Fibroblast of lung (primary cell): ENCODE data around the gene ECHDC3. TPM values are rescaled to one million over a fixed set of nuclear protein-coding genes. Genes with fewer than 3 reads are reported as not detected.

Experiments
- DNase-seq, 2 donors: peaks; one replicate each; pipeline versions ENCODE4 v3.0.0 to v3.0.0-alpha.2; 2010; ENCODE audit warnings: low read depth in 2 of 2
- H2AFZ ChIP-seq: 2 replicates; pipeline ENCODE4 v1.5.1; 2012; ENCODE audit warnings: low read length, control low read depth, inconsistent platforms
- H3K27ac ChIP-seq: 2 replicates; pipeline ENCODE4 v1.5.1; 2011; ENCODE audit warnings: low read length, control low read depth; ENCODE audit not compliant: insufficient read depth
- H3K27me3 ChIP-seq: 2 replicates; pipeline ENCODE4 v1.5.1; 2011; ENCODE audit warnings: mild to moderate bottlenecking, low read length; ENCODE audit not compliant: control insufficient read depth, insufficient read depth
- H3K36me3 ChIP-seq: 2 replicates; pipeline ENCODE4 v1.5.1; 2011; ENCODE audit warnings: low read length; ENCODE audit not compliant: control insufficient read depth, insufficient read depth
- H3K4me1 ChIP-seq: 2 replicates; pipeline ENCODE4 v1.5.1; 2011; ENCODE audit warnings: low read length; ENCODE audit not compliant: control insufficient read depth, insufficient read depth; ENCODE audit errors: extremely low read depth
- H3K4me2 ChIP-seq: 2 replicates; pipeline ENCODE4 v1.5.1; 2011; ENCODE audit warnings: low read length, control low read depth; ENCODE audit not compliant: insufficient read depth; ENCODE audit errors: extremely low read depth
- H3K4me3 ChIP-seq, 4 experiments: fragments of 200-600 bp in 1 of 4; sonication (generic) in 1 of 4; replicated peaks in 1 of 4; 2 replicates each; pipeline ENCODE4 v1.5.1; 2011 to 2016; ENCODE audit warnings: low read length in 4 of 4, low read depth in 3 of 4, mild to moderate bottlenecking in 3 of 4, control low read depth in 2 of 4, inconsistent platforms in 1 of 4, mixed read lengths in 1 of 4; ENCODE audit not compliant: insufficient read depth in 1 of 4; ENCODE audit errors: control extremely low read depth in 1 of 4
- H3K79me2 ChIP-seq: 2 replicates; pipeline ENCODE4 v1.5.1; 2012; ENCODE audit warnings: mild to moderate bottlenecking, low read length, inconsistent platforms; ENCODE audit not compliant: control insufficient read depth, insufficient read depth
- H3K9ac ChIP-seq: 2 replicates; pipeline ENCODE4 v1.5.1; 2011; ENCODE audit warnings: mild to moderate bottlenecking, low read length, control low read depth; ENCODE audit not compliant: insufficient read depth
- H3K9me3 ChIP-seq: 2 replicates; pipeline ENCODE4 v1.5.1; 2012; ENCODE audit warnings: low read depth, low read length; ENCODE audit not compliant: control insufficient read depth, insufficient read depth
- H4K20me1 ChIP-seq: 2 replicates; pipeline ENCODE4 v1.5.1; 2011; ENCODE audit warnings: low read length; ENCODE audit not compliant: control insufficient read depth, insufficient read depth; ENCODE audit errors: extremely low read depth
- CTCF ChIP-seq, 2 donors: IDR thresholded peaks in 1 of 2; conservative IDR thresholded peaks in 1 of 2; 1 replicate in 1 of 2; 2 replicates in 1 of 2; pipeline ENCODE4 v1.5.1; 2011 to 2012; ENCODE audit warnings: low read length in 2 of 2, control low read depth in 1 of 2, inconsistent platforms in 1 of 2, low read depth in 1 of 2, mild to moderate bottlenecking in 1 of 2
- EZH2 ChIP-seq: IDR thresholded peaks from 2 replicates; pipeline ENCODE4 v1.5.1; 2012; ENCODE audit warnings: low read length, control low read depth, mild to moderate bottlenecking; ENCODE audit errors: missing control alignments
- polyA plus RNA-seq, 2 donors: library from polyadenylated mRNA; depleted of rRNA in 1 of 2; stranded (reverse) in 1 of 2; unstranded in 1 of 2; fragments of >200 nt; gene quantifications; 2 replicates each; pipeline ENCODE4 v1.2.1, GENCODE V29; 2011 to 2012; ENCODE audit warnings: missing spikeins in 1 of 2
- total RNA-seq: library from RNA; depleted of rRNA; stranded (reverse); fragments of >200 nt; gene quantifications from 2 replicates; pipeline ENCODE4 v1.2.1, GENCODE V29; 2014

Gene ECHDC3
- total and polyA plus RNA-seq, 2 donors (not counting 1 experiment from before 2014, with no cell fraction given): 6.1 to 17.7 TPM

DNA sequence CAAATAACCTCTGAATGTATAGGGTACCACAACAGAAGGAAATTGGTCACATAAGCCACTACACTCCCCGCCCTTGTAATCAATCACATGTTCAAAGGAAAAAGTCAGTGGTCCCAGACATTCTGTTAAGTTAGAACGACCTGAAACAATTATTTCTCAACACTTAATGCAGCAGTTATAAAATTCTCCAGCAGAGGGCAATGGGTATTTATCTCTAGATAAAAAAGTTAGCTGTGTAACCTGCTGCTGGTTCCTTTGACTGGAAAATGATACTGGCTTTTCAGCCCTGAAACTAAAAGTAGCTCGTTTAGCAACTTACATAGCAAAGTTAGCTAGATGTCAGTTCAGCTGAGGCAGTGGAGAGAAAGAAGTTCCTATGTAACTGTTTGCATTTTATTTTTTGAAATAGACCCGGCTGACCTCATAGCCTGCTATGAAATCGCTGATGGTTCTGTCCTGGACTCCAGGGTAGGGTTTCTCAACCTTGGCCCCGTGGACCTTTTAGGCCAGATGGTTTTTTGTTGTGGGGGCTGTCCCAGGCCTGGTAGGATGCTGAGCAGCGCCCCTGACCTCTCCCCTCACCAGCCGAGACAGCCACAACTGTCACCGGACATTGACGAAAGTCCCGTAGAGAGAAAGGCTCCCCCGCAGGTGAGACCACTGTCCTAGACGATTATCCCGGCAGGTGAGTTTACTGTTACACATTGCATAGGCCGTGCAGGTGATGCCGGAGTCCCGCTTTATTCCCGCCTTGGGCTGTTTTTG lies 40.8 kb downstream of the ECHDC3 start:
- Histone ChIP-seq H3K4me2 (no peak overlapping the region), H2AFZ (no peak overlapping the region), H3K27ac (no peak overlapping the region), H3K79me2 (no peaks in the 10 kb centered on the region), H4K20me1 (no peaks in the 10 kb centered on the region), H3K4me1 (no peaks in the 10 kb centered on the region), H3K27me3 (no peaks in the 10 kb centered on the region), H3K9me3 (no peaks in the 10 kb centered on the region), H3K9ac (no peak overlapping the region), H3K36me3 (no peaks in the 10 kb centered on the region), H3K4me3 (no peak overlapping the region)
- TF ChIP-seq CTCF (conservative IDR thresholded peaks at IDR 0.05 in 1 of 2, IDR thresholded peaks at IDR 0.05 in 1 of 2; ENCODE audit: low read depth in 1 of 2, low read length in 2 of 2) (peak; percentile 52 to 73), EZH2 (no peak)
- DNase-seq: peak; percentile 43 to 70

GRCh38 chr10:11783558-11783865 lies 41.3 kb downstream of the ECHDC3 start:
- no peak overlapping the region for H3K4me3 ChIP-seq
- H3K9ac ChIP-seq: no peak overlapping the region
- no peak overlapping the region for H3K4me2 ChIP-seq
- H3K9me3 ChIP-seq: no peaks in the 10 kb centered on the region
- H3K79me2 ChIP-seq: no peaks in the 10 kb centered on the region
- DNase-seq: no peak
- H3K27ac ChIP-seq: no peak overlapping the region
- no peak for TF ChIP-seq EZH2
- TF ChIP-seq CTCF (conservative IDR thresholded peaks at IDR 0.05 in 1 of 2, IDR thresholded peaks at IDR 0.05 in 1 of 2; ENCODE audit: low read depth in 1 of 2, low read length in 2 of 2): no peak
- H4K20me1 ChIP-seq: no peaks in the 10 kb centered on the region
- no peaks in the 10 kb centered on the region for H3K27me3 ChIP-seq
- H3K36me3 ChIP-seq: no peaks in the 10 kb centered on the region
- no peaks in the 10 kb centered on the region for H3K4me1 ChIP-seq
- no peak overlapping the region for H2AFZ ChIP-seq

DNA sequence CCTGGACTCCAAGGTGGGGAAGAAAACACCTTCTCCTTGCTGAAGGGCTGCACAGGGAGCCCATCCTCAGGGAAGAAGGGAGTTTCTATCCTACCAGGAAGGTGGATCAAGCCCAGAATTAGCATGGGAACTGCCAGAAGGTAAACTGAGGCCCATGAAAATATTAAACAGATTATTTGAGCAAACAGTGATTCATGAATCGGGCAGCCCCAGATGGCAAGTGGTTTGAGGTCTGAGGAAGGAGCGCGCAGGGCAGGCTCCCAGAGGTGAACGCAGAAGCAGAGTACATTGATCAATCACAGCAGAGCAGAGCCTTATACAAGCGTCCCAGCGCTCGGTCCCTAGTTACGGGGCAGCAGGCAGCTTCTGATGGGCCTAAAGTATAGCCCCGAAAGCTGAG lies 45.2 kb downstream of the ECHDC3 start:
- Histone ChIP-seq H2AFZ (no peak overlapping the region), H3K27ac (no peak overlapping the region), H3K4me3 (no peak overlapping the region), H3K79me2 (no peaks in the 10 kb centered on the region), H3K4me2 (no peak overlapping the region), H3K9ac (no peak overlapping the region), H3K9me3 (no peaks in the 10 kb centered on the region), H3K27me3 (no peaks in the 10 kb centered on the region), H3K4me1 (no peaks in the 10 kb centered on the region), H4K20me1 (no peaks in the 10 kb centered on the region), H3K36me3 (no peaks in the 10 kb centered on the region)
- no peak for DNase-seq
- TF ChIP-seq EZH2: no peak
- no peak for TF ChIP-seq CTCF (conservative IDR thresholded peaks at IDR 0.05 in 1 of 2, IDR thresholded peaks at IDR 0.05 in 1 of 2; ENCODE audit: low read depth in 1 of 2, low read length in 2 of 2)
